ENCODE measurements around the gene LSM7. TPM values are rescaled to one million over a fixed set of nuclear protein-coding genes. Genes with fewer than 3 reads are reported as not detected.

Gene LSM7
- total and polyA plus RNA-seq, 2 of the 13 experiments (the other 11 are each of a cell fraction or from before 2014, with no cell fraction given) = 140 to 205 TPM

DNA sequence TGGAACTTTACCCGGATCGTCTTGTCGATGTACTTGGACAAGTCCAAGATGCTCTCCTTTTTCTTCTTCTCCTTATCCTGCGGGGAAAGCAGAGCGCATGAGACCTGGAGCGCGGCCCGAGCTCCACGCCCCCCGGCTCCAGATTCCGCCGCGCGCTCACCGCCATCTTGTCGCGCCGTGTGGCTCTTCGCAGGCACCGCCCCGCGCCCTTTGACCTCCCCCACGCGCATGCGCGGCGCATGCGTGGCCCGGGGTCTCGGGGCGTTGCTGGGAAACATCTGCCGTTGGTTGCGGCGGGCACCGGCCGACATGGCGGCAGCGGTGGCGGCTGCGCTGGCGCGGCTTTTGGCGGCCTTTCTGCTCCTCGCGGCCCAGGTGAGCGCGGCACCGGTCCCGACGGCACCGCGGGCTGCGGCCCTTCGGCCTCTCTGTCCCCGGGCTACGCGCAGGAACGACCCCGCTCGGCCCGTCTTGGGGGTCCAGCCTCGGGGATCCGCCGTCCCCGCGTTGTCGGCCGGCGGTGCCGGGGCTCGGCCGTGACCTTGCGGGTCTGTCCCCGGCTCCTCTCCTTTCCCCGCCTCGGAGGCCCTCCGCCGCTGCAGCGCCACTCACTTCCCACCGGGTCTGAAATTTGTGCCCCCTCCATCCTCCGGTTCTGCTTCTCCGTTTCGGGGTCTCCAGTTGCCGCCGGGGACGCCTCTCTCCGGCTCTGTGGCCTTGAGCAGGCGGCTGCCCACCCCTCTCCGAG lies at the start of gene LSM7, which contains the start of gene SPPL2B (continued):
- TF ChIP-seq, protein P1, sequence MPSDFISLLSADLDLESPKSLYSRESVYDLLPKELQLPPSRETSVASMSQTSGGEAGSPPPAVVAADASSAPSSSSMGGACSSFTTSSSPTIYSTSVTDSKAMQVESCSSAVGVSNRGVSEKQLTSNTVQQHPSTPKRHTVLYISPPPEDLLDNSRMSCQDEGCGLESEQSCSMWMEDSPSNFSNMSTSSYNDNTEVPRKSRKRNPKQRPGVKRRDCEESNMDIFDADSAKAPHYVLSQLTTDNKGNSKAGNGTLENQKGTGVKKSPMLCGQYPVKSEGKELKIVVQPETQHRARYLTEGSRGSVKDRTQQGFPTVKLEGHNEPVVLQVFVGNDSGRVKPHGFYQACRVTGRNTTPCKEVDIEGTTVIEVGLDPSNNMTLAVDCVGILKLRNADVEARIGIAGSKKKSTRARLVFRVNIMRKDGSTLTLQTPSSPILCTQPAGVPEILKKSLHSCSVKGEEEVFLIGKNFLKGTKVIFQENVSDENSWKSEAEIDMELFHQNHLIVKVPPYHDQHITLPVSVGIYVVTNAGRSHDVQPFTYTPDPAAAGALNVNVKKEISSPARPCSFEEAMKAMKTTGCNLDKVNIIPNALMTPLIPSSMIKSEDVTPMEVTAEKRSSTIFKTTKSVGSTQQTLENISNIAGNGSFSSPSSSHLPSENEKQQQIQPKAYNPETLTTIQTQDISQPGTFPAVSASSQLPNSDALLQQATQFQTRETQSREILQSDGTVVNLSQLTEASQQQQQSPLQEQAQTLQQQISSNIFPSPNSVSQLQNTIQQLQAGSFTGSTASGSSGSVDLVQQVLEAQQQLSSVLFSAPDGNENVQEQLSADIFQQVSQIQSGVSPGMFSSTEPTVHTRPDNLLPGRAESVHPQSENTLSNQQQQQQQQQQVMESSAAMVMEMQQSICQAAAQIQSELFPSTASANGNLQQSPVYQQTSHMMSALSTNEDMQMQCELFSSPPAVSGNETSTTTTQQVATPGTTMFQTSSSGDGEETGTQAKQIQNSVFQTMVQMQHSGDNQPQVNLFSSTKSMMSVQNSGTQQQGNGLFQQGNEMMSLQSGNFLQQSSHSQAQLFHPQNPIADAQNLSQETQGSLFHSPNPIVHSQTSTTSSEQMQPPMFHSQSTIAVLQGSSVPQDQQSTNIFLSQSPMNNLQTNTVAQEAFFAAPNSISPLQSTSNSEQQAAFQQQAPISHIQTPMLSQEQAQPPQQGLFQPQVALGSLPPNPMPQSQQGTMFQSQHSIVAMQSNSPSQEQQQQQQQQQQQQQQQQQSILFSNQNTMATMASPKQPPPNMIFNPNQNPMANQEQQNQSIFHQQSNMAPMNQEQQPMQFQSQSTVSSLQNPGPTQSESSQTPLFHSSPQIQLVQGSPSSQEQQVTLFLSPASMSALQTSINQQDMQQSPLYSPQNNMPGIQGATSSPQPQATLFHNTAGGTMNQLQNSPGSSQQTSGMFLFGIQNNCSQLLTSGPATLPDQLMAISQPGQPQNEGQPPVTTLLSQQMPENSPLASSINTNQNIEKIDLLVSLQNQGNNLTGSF (CRISPR knock-in tag; IDR thresholded peaks at IDR 0.05) = no peak
- no peak for TF ChIP-seq FOXJ3 (CRISPR knock-in tag; IDR thresholded peaks at IDR 0.05; ENCODE audit: borderline replicate concordance)
- no peak for TF ChIP-seq ZNF225 (CRISPR knock-in tag; IDR thresholded peaks at IDR 0.05)
- no peak for TF ChIP-seq WIZ (CRISPR knock-in tag; IDR thresholded peaks at IDR 0.05)
- TF ChIP-seq ZNF841 (CRISPR knock-in tag; IDR thresholded peaks at IDR 0.05; ENCODE audit: borderline replicate concordance) = no peak
- TF ChIP-seq ZNF557 (CRISPR knock-in tag; IDR thresholded peaks at IDR 0.05) = no peak
- TF ChIP-seq TAF1 (CRISPR knock-in tag; IDR thresholded peaks at IDR 0.05) = peak; percentile 91
- no peak for TF ChIP-seq NR1H2 (CRISPR knock-in tag; IDR thresholded peaks at IDR 0.05; ENCODE audit: borderline replicate concordance, low read depth)
- TF ChIP-seq ZNF570 (CRISPR knock-in tag; IDR thresholded peaks at IDR 0.05; ENCODE audit: borderline replicate concordance) = no peak
- TF ChIP-seq, protein P2, sequence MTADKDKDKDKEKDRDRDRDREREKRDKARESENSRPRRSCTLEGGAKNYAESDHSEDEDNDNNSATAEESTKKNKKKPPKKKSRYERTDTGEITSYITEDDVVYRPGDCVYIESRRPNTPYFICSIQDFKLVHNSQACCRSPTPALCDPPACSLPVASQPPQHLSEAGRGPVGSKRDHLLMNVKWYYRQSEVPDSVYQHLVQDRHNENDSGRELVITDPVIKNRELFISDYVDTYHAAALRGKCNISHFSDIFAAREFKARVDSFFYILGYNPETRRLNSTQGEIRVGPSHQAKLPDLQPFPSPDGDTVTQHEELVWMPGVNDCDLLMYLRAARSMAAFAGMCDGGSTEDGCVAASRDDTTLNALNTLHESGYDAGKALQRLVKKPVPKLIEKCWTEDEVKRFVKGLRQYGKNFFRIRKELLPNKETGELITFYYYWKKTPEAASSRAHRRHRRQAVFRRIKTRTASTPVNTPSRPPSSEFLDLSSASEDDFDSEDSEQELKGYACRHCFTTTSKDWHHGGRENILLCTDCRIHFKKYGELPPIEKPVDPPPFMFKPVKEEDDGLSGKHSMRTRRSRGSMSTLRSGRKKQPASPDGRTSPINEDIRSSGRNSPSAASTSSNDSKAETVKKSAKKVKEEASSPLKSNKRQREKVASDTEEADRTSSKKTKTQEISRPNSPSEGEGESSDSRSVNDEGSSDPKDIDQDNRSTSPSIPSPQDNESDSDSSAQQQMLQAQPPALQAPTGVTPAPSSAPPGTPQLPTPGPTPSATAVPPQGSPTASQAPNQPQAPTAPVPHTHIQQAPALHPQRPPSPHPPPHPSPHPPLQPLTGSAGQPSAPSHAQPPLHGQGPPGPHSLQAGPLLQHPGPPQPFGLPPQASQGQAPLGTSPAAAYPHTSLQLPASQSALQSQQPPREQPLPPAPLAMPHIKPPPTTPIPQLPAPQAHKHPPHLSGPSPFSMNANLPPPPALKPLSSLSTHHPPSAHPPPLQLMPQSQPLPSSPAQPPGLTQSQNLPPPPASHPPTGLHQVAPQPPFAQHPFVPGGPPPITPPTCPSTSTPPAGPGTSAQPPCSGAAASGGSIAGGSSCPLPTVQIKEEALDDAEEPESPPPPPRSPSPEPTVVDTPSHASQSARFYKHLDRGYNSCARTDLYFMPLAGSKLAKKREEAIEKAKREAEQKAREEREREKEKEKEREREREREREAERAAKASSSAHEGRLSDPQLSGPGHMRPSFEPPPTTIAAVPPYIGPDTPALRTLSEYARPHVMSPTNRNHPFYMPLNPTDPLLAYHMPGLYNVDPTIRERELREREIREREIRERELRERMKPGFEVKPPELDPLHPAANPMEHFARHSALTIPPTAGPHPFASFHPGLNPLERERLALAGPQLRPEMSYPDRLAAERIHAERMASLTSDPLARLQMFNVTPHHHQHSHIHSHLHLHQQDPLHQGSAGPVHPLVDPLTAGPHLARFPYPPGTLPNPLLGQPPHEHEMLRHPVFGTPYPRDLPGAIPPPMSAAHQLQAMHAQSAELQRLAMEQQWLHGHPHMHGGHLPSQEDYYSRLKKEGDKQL (CRISPR knock-in tag; IDR thresholded peaks at IDR 0.05; ENCODE audit: low read depth) = no peak
- TF ChIP-seq KLF6 (CRISPR knock-in tag; IDR thresholded peaks at IDR 0.05) = peak; percentile 46; the same call in 1 of the 2 replicates
- TF ChIP-seq MIER2 (CRISPR knock-in tag; IDR thresholded peaks at IDR 0.05) = no peak
- TF ChIP-seq KAT8 (CRISPR knock-in tag; IDR thresholded peaks at IDR 0.05) = peak; percentile 92
- peak; percentile 99 for TF ChIP-seq NR2C2 (CRISPR knock-in tag; IDR thresholded peaks at IDR 0.05; ENCODE audit: borderline replicate concordance)
- no peak for TF ChIP-seq SRSF1 (optimal IDR thresholded peaks at IDR 0.05; ENCODE audit: low read depth, low read length)
- no peak for TF ChIP-seq ZNF343 (CRISPR knock-in tag; IDR thresholded peaks at IDR 0.05)
- no peak for TF ChIP-seq MTF1 (CRISPR knock-in tag; IDR thresholded peaks at IDR 0.05)
- TF ChIP-seq RFX5 (IDR thresholded peaks at IDR 0.05; ENCODE audit: low read depth, low read length) = peak; percentile 50; the same call in 1 of the 2 replicates
- TF ChIP-seq, protein P3, sequence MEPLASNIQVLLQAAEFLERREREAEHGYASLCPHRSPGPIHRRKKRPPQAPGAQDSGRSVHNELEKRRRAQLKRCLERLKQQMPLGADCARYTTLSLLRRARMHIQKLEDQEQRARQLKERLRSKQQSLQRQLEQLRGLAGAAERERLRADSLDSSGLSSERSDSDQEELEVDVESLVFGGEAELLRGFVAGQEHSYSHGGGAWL (CRISPR knock-in tag; IDR thresholded peaks at IDR 0.05) = no peak; the same call in 1 of the 2 replicates
- no peak for TF ChIP-seq ZNF207 (IDR thresholded peaks at IDR 0.05; ENCODE audit: borderline replicate concordance)

Measured in HepG2 (cell line).